HepG2 (cell line): Measurements from ENCODE around the gene CIAO3. TPM values are rescaled to one million over a fixed set of nuclear protein-coding genes. Genes with fewer than 3 reads are reported as not detected.
A peak's percentile ranks its signal among the peaks of the same experiment; 100 is the strongest.

Source experiments
- CHD4 ChIP-seq: fragments of 200-600 bp; sonication (generic); IDR thresholded peaks from 2 replicates; pipeline ENCODE4 v1.7.0; 2017; ENCODE audit warnings: mild to moderate bottlenecking, low read length, borderline replicate concordance
- CREB1 ChIP-seq, 2 experiments: fragments of 450-650 bp in 1 of 2; IDR thresholded peaks; 2 replicates each; pipeline ENCODE4 v1.6.1; 2016 to 2017; ENCODE audit warnings: control low read depth in 1 of 2, mild to moderate bottlenecking in 1 of 2, missing compliant biosample characterization in 1 of 2, missing genetic modification characterization in 1 of 2
- NKX3-1 ChIP-seq: sonication (generic); formaldehyde crosslinking; IDR thresholded peaks from 2 replicates; pipeline ENCODE4 v1.5.0; 2020; ENCODE audit warnings: missing genetic modification reagents
- PITX1 ChIP-seq: sonication (generic); formaldehyde crosslinking; IDR thresholded peaks from 2 replicates; pipeline ENCODE4 v1.5.1; 2020; ENCODE audit warnings: mild to moderate bottlenecking, missing genetic modification reagents
- POLR2A ChIP-seq, 2 experiments: IDR thresholded peaks; 2 replicates each; pipeline ENCODE4 v1.6.1; 2011; ENCODE audit warnings: low read depth in 2 of 2, low read length in 2 of 2, mild to moderate bottlenecking in 1 of 2, moderate library complexity in 1 of 2; ENCODE audit not compliant: insufficient read depth in 1 of 2
- RXRA ChIP-seq: sonication (generic); formaldehyde crosslinking; IDR thresholded peaks from 2 replicates; pipeline ENCODE4 v1.5.1; 2020; ENCODE audit warnings: missing genetic modification reagents
- SIN3B ChIP-seq: fragments of 150-350 bp; IDR thresholded peaks from 2 replicates; pipeline ENCODE4 v1.6.1; 2014; ENCODE audit warnings: low read length
- TFDP1 ChIP-seq: IDR thresholded peaks from 2 replicates; pipeline ENCODE4 v1.6.1; 2016; ENCODE audit warnings: missing compliant biosample characterization, missing genetic modification reagents, borderline replicate concordance
- ZNF225 ChIP-seq: sonication (generic); formaldehyde crosslinking; IDR thresholded peaks from 2 replicates; pipeline ENCODE4 v1.4.0; 2020; ENCODE audit warnings: mild to moderate bottlenecking, missing genetic modification reagents
- ZNF282 ChIP-seq: fragments of 450-650 bp; IDR thresholded peaks from 2 replicates; pipeline ENCODE4 v1.6.1; 2018; ENCODE audit not compliant: partially characterized antibody
- ZNF777 ChIP-seq: sonication (generic); formaldehyde crosslinking; IDR thresholded peaks from 2 replicates; pipeline ENCODE4 v1.4.0; 2020; ENCODE audit warnings: missing genetic modification reagents
- polyA plus RNA-seq, 8 experiments: library from polyadenylated mRNA; depleted of rRNA in 3 of 8; stranded (reverse) in 7 of 8; unstranded in 1 of 8; fragments of >200 nt; fragmentation: Illumina TruSeq in 4 of 8; extraction: Trizol in 4 of 8; gene quantifications; 2 replicates each; pipeline versions ENCODE4 v1.2.1 to v1.2.3, GENCODE V29; 2011 to 2016; ENCODE audit warnings: low read depth in 4 of 8, missing spikeins in 1 of 8, mixed read lengths in 1 of 8; ENCODE audit not compliant: insufficient read depth in 1 of 8
- total RNA-seq, 5 experiments: library from RNA; depleted of rRNA; stranded (reverse); fragments of >200 nt; fragmentation: Illumina TruSeq; extraction: Trizol; gene quantifications; 2 replicates each; pipeline ENCODE4 v1.2.3, GENCODE V29; 2016; ENCODE audit warnings: low read depth in 1 of 5
- TF ChIP-seq, protein P1 (sequence below): sonication (generic); formaldehyde crosslinking; IDR thresholded peaks from 2 replicates; pipeline ENCODE4 v1.5.0; 2020; ENCODE audit warnings: mild to moderate bottlenecking, missing genetic modification reagents
- TF ChIP-seq, protein P2 (sequence below): IDR thresholded peaks from 2 replicates; pipeline ENCODE4 v1.6.1; 2016; ENCODE audit warnings: mild to moderate bottlenecking

CIAO3 gene
- total and polyA plus RNA-seq, 2 of the 13 experiments (the other 11 are each of a cell fraction or from before 2014, with no cell fraction given), result 21.7 to 25.0 TPM

- no peak for TF ChIP-seq PITX1 (CRISPR knock-in tag)
- peak; percentile 92 for TF ChIP-seq ZNF777 (CRISPR knock-in tag)
- peak; percentile 88 for TF ChIP-seq SIN3B
- TF ChIP-seq NKX3-1, result 0 out of 2 replicates have a peak, but pooled peaks have one; percentile 23
- TF ChIP-seq ZNF225 (CRISPR knock-in tag), result no peak
- no peak for TF ChIP-seq CHD4
- TF ChIP-seq, protein P1, sequence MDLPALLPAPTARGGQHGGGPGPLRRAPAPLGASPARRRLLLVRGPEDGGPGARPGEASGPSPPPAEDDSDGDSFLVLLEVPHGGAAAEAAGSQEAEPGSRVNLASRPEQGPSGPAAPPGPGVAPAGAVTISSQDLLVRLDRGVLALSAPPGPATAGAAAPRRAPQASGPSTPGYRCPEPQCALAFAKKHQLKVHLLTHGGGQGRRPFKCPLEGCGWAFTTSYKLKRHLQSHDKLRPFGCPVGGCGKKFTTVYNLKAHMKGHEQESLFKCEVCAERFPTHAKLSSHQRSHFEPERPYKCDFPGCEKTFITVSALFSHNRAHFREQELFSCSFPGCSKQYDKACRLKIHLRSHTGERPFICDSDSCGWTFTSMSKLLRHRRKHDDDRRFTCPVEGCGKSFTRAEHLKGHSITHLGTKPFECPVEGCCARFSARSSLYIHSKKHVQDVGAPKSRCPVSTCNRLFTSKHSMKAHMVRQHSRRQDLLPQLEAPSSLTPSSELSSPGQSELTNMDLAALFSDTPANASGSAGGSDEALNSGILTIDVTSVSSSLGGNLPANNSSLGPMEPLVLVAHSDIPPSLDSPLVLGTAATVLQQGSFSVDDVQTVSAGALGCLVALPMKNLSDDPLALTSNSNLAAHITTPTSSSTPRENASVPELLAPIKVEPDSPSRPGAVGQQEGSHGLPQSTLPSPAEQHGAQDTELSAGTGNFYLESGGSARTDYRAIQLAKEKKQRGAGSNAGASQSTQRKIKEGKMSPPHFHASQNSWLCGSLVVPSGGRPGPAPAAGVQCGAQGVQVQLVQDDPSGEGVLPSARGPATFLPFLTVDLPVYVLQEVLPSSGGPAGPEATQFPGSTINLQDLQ (CRISPR knock-in tag), result peak; percentile 41; the same call in 1 of the 2 replicates
- TF ChIP-seq POLR2A (IDR thresholded peaks at IDR 0.05; ENCODE audit: insufficient read depth in 1 of 2, low read depth in 2 of 2, low read length in 2 of 2), result peak in 1 of 2 experiments; percentile 57; a peak in 1 of 4 replicates
- TF ChIP-seq, protein P2, sequence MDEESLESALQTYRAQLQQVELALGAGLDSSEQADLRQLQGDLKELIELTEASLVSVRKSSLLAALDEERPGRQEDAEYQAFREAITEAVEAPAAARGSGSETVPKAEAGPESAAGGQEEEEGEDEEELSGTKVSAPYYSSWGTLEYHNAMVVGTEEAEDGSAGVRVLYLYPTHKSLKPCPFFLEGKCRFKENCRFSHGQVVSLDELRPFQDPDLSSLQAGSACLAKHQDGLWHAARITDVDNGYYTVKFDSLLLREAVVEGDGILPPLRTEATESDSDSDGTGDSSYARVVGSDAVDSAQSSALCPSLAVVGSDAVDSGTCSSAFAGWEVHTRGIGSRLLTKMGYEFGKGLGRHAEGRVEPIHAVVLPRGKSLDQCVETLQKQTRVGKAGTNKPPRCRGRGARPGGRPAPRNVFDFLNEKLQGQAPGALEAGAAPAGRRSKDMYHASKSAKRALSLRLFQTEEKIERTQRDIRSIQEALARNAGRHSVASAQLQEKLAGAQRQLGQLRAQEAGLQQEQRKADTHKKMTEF (CRISPR knock-in tag), result 0 out of 2 replicates have a peak, but pooled peaks have one; percentile 35
- peak; percentile 94 for TF ChIP-seq TFDP1 (CRISPR knock-in tag)
- TF ChIP-seq RXRA (CRISPR knock-in tag), result peak; percentile 48; the same call in 1 of the 2 replicates
- TF ChIP-seq ZNF282, result peak; percentile 99
- TF ChIP-seq CREB1 (IDR thresholded peaks at IDR 0.05), result peak; percentile 10; the same call in 1 of the 2 replicates
- TF ChIP-seq CREB1 (CRISPR knock-in tag; IDR thresholded peaks at IDR 0.05), result no peak
These were observed 47.8 kb upstream of the CIAO3 start, which contains the start of gene CHTF18 (continued) for GRCh38 chr16:788399-789126.
